GM10248 (cell line): Measurements from ENCODE around the gene CGB8.
A peak's percentile ranks its signal among the peaks of the same experiment; 100 is the strongest.

Source experiments
- CTCF ChIA-PET: fragments of 300-600 bp; sonication (Branson Sonifier 250); formaldehyde crosslinking; extraction: SDS; loops from one replicate; lab custom pipeline; 2021; ENCODE audit warnings: antibody characterized with exemption; lab: Yijun Ruan, JAX
- POLR2A ChIA-PET: fragments of 350-650 bp; sonication (Branson Sonifier 250); formaldehyde crosslinking; extraction: SDS; loops from one replicate; lab custom pipeline; 2020; ENCODE audit warnings: antibody characterized with exemption; lab: Yijun Ruan, JAX
- DNase-seq: peaks from one replicate; pipeline ENCODE4 v3.0.0; 2012; ENCODE audit errors: extremely low spot score
- TF ChIP-seq, protein P1 (sequence below): IDR thresholded peaks from 2 replicates; pipeline ENCODE4 v1.5.1; 2012; ENCODE audit warnings: mild to moderate bottlenecking, low read depth; ENCODE audit errors: extremely low read depth, missing control alignments, control extremely low read depth

CGB8 gene

DNA sequence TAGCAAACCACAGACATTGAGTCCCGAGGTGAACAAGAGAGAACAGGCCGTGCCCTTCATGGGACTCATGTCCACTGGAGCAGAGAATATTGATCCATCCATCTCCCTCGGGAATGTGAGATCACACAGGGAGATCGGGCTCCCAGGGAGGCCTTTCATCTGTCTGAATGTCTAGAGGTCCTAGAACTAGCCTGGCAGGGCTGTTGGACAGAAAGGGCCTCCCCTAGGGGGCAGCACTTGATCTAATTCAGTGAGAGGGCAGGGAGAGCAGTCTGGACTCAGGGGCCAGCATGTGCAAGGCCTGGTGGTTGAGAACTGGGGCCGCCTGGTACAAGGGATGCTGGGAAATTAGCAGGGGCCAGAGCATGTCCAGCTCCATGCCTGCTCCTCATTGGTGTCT is 50.9 kb downstream of the CGB8 start:
- CTCF ChIA-PET, result interaction anchor here (0.8 to 4.7 kb wide), 12 partner anchors 9 to 411 kb away, joined by 3 to 45 read pairs (median 4); a partner anchor contains a TSS
- POLR2A ChIA-PET, result no interaction called here
- peak; percentile 54 for DNase-seq
- TF ChIP-seq, protein P1, sequence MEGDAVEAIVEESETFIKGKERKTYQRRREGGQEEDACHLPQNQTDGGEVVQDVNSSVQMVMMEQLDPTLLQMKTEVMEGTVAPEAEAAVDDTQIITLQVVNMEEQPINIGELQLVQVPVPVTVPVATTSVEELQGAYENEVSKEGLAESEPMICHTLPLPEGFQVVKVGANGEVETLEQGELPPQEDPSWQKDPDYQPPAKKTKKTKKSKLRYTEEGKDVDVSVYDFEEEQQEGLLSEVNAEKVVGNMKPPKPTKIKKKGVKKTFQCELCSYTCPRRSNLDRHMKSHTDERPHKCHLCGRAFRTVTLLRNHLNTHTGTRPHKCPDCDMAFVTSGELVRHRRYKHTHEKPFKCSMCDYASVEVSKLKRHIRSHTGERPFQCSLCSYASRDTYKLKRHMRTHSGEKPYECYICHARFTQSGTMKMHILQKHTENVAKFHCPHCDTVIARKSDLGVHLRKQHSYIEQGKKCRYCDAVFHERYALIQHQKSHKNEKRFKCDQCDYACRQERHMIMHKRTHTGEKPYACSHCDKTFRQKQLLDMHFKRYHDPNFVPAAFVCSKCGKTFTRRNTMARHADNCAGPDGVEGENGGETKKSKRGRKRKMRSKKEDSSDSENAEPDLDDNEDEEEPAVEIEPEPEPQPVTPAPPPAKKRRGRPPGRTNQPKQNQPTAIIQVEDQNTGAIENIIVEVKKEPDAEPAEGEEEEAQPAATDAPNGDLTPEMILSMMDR, result peak; percentile 41
